SH-SY5Y (cell line): ENCODE results near the gene TSEN15.

Experiments
- GATA2 ChIP-seq: IDR thresholded peaks from 2 replicates; pipeline ENCODE4 v1.6.1; 2011; ENCODE audit warnings: mild to moderate bottlenecking, low read depth, low read length
- GATA3 ChIP-seq: IDR thresholded peaks from 2 replicates; pipeline ENCODE4 v1.6.1; 2011; ENCODE audit warnings: low read depth, mild to moderate bottlenecking, low read length, moderate library complexity

TSEN15 gene

GRCh38 chr1:184059887-184060286 is 8.4 kb downstream of the TSEN15 start:
- TF ChIP-seq GATA3 (no peak), GATA2 (no peak)

- no peak for TF ChIP-seq GATA3
- no peak for TF ChIP-seq GATA2
These were observed 8.8 kb downstream of the TSEN15 start for GRCh38 chr1:184060316-184060715.

- TF ChIP-seq GATA3 = no peak
- TF ChIP-seq GATA2 = no peak
These were observed 10.0 kb downstream of the TSEN15 start for GRCh38 chr1:184061396-184062003.

GRCh38 chr1:184062640-184063286 is 11.2 kb downstream of the TSEN15 start:
- TF ChIP-seq GATA2 = no peak
- TF ChIP-seq GATA3 = no peak

GRCh38 chr1:184065559-184065958 is 14.0 kb downstream of the TSEN15 start:
- no peak for TF ChIP-seq GATA2
- TF ChIP-seq GATA3 = no peak

GRCh38 chr1:184068354-184068753 is 16.8 kb downstream of the TSEN15 start:
- TF ChIP-seq GATA2 = no peak
- no peak for TF ChIP-seq GATA3

GRCh38 chr1:184069675-184070074 is 18.1 kb downstream of the TSEN15 start:
- no peak for TF ChIP-seq GATA3
- no peak for TF ChIP-seq GATA2

GRCh38 chr1:184072376-184072775 is 20.8 kb downstream of the TSEN15 start:
- TF ChIP-seq GATA2 (no peak), GATA3 (no peak)

- no peak for TF ChIP-seq GATA3
- no peak for TF ChIP-seq GATA2
These were observed 22.9 kb downstream of the TSEN15 start for GRCh38 chr1:184074383-184074782.

- TF ChIP-seq GATA3 (no peak), GATA2 (no peak)
These were observed 23.8 kb downstream of the TSEN15 start for GRCh38 chr1:184075055-184076029.

GRCh38 chr1:184078564-184079249 is 27.2 kb downstream of the TSEN15 start:
- TF ChIP-seq GATA2 (no peak), GATA3 (no peak)

- no peak for TF ChIP-seq GATA2
- TF ChIP-seq GATA3 = no peak
These were observed 28.8 kb downstream of the TSEN15 start for GRCh38 chr1:184080309-184080708.

GRCh38 chr1:184082541-184083415 is 31.2 kb downstream of the TSEN15 start:
- TF ChIP-seq GATA3 (no peak), GATA2 (no peak)
